DMS153 treated with DMSO at 0.1 percent for 48 hours (cell line): ENCODE measurements around the gene MLST8.
"Not testable (repeated sequence)": the region's sequence is repeated elsewhere in the genome, so short reads cannot be mapped to it uniquely, and the experiment has no call there.

Experiments used
- DNase-seq: peaks from one replicate; lab custom pipeline; 2025; ENCODE audit not compliant: unreplicated experiment; lab: John Stamatoyannopoulos, UW

The MLST8 gene

DNA sequence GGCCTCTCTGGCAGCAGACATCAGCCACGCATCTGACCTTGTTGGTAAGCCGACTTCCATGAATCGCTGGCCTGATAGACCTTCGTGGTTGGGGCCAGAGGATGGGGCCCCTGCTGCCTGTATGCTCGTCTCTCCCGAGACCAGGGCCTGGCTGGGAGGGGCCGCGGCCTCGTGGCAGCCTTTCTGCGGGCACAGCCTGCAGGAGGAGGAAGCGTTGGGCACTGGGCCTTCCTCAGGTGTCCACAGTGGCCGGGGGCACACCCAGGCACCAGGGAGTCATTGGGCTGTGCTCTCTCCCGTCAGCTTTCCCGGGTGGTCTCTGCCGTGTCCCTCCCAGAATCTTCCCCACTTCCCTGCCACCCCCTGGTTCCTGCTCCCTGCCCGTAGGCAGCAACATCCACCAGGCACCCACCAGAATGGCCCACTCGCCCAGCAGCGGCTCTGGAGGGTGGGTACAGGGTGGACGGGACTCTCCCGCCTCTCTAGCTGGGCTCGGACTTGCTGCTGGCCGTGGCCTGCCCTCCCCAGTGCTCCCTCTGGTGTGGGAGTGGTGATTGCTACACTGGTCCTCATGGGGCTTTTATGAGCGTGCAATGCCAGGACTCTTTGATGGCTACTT, 24.5 kb downstream of the MLST8 start:
- DNase-seq, result no peak

DNA sequence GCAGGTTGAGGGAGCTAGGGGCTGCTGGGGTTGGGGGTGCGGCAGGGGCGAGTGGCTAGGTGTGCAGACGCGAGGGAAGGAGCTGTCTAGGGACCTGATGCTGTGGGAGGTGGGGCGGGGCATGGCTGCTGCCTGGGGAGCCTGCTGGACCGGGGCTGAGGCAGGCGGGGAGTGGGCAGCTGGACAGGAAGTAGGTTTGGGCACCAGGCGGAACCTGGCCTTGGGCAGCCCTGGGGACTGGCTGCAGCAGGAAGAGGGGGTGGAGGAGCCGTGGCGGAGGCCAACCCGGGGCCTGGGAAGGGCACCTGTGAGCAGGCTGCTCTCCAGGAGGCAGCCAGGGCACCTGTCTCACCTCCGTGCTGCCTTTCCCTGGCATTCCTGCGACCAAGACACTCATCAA, 25.1 kb downstream of the MLST8 start:
- DNase-seq, result no peak

DNA sequence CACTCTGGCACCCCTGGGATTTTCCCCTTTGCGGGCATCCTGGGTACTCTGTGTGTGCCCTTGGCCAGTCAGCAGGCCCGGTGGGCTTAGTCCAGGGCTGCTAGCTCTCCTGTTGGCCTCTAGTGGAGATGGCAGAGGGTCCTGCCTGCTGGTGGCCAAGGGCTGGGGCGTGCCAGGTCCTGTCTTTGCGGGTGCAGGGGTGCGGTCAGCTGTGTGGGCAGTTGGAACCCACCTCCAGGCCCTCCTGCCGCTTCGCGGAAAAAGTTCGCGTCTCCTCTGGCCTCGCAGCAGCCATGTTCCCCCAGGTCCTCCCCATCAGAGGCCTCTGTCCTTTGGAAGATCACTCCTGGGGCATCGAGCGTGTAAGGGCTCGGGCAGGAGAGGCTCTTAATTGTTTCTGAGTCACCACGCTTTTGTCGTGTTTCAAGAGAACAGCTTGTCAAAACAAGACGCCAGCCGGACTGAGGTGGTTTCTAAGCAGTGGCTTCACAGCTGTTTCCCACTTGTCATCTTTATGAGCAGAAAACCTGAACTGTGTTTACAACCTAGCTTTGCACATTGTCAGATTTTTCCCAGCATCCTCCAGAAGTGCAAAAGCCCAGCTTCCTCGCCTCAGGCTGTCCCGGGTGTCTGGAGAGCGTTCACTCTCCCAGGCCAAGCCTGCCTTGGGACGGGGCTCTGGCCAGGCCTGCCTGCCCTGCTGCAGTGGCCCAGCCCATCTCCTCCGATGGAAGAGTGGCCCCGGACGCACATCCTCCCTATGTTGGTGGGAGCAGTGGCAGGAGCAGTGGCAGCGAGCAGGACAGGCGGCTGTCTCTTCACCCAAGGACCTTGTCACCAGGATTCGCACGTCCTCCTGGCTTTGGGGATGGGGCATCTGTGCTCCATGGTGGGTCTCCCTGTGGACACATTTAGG, 26.0 kb downstream of the MLST8 start:
- DNase-seq, result peak; percentile 14

DNA sequence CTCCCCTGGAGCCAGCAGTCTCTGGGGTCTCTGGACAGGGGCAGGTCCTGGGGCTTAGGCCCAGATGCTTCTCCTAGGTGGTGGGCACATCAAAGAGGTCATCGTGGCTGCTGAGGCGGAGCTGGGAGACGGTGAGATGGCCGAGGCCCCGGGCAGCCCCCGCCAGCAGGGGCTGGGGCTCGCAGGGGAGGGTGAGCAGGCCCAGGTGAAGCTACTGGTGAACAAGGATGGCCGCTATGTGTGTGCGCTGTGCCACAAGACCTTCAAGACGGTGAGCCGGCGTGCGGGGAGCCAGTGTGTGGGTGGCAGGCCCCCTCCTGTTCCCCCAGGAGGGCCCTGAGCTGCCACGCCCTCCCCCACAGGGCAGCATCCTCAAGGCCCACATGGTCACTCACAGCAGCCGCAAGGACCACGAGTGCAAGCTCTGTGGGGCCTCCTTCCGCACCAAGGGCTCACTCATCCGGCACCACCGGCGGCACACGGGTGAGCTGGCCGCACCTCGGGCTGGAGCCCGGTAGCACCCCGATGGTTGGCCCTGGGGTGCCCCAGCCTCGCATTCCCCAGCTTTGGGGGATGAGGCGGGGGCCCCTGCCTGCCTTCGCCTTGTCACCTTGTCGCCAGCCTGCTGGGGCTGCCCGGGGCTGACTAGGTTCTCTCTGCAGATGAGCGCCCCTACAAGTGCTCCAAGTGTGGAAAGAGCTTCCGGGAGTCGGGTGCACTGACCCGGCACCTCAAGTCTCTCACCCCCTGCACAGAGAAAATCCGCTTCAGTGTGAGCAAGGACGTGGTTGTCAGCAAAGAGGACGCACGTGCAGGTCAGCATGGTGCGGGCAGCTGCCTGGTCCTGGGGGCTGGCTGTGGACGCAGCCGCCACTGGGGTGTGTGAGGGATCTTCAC, 27.1 kb downstream of the MLST8 start:
- DNase-seq, result no peak

DNA sequence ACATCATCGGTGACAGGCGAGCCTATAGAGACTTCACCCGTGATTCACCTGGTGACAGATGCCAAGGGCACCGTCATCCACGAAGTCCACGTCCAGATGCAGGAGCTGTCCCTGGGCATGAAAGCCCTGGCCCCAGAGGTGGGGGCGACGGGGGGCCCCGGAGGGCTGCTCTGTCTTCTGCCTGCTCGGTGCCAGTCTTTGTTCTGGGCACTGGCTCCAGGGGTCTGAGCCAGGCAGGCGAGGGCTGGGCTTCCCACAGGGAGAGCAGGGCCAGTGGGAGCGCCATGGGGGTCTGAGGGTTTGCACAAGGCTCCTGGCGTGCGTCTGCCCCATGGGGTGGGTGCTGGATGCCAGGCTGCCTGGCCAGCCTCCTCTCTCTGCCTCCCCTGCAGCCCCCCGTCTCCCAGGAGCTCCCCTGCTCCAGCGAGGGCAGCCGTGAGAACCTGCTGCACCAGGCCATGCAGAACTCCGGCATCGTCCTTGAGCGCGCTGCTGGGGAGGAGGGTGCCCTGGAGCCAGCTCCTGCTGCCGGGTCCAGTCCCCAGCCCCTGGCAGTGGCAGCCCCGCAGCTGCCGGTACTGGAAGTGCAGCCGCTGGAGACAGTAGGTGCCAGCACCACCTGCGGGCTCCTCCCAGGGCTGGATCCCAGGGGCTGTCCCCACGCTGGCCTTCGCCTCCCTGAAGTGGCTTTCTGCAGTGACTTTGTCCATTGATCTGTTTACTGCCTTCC, 28.0 kb downstream of the MLST8 start:
- no peak for DNase-seq

DNA sequence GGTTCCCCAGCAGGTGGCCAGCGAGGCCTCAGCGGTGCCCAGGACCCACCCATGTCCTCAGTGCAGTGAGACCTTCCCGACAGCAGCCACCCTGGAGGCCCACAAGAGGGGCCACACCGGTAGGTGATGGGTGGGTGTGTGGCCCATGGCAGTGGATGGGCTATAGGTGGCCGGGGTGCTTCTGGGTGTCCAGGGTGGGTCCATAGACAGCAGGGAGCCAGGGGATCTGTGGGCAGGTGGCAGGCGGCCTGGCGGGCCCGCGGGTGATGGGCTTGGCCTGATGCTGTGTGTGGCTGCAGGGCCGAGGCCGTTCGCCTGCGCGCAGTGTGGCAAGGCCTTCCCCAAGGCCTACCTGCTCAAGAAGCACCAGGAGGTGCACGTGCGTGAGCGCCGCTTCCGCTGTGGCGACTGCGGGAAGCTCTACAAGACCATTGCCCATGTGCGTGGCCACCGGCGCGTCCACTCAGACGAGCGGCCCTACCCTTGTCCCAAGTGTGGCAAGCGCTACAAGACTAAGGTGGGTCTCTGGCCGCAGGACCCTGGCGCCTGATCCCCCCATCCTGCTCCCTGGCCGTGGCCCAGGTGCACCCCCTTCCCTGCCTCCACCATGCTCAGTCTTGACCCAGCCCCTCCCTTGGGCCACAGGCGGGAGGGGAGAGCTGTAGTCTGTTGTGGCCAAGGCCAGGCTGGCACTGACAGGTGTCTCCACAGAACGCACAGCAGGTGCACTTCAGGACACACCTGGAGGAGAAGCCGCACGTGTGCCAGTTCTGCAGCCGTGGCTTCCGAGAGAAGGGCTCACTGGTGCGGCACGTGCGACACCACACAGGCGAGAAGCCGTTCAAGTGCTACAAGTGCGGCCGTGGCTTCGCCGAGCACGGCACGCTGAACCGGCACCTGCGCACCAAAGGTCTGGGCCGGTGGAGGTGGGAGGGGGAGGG, 28.9 kb downstream of the MLST8 start:
- DNase-seq, result no peak

DNA sequence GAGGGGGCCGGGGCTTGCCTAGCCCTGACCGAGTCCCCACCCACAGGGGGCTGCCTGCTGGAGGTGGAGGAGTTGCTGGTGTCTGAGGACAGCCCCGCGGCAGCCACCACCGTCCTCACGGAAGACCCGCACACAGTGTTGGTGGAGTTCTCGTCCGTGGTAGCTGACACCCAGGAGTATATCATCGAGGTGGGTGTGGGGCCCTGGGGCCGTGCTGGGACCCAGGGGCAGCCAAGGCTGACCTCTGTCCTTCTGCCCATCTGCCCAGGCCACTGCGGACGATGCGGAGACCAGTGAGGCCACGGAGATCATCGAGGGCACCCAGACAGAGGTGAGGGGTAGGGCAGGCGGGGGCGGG, 29.5 kb downstream of the MLST8 start:
- DNase-seq, result no peak

DNA sequence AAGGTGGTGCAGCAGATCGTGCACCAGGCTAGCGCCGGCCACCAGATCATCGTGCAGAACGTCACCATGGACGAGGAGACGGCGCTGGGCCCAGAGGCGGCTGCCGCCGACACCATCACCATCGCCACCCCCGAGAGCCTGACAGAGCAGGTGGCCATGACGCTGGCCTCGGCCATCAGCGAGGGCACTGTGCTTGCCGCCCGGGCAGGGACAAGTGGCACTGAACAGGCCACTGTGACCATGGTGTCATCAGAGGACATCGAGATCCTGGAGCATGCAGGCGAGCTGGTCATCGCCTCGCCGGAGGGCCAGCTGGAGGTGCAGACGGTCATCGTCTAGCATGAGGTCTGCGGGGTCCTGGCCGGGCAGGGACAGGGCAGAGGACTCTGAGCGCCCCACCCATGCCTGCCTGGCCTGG, 30.0 kb downstream of the MLST8 start:
- no peak for DNase-seq

DNA sequence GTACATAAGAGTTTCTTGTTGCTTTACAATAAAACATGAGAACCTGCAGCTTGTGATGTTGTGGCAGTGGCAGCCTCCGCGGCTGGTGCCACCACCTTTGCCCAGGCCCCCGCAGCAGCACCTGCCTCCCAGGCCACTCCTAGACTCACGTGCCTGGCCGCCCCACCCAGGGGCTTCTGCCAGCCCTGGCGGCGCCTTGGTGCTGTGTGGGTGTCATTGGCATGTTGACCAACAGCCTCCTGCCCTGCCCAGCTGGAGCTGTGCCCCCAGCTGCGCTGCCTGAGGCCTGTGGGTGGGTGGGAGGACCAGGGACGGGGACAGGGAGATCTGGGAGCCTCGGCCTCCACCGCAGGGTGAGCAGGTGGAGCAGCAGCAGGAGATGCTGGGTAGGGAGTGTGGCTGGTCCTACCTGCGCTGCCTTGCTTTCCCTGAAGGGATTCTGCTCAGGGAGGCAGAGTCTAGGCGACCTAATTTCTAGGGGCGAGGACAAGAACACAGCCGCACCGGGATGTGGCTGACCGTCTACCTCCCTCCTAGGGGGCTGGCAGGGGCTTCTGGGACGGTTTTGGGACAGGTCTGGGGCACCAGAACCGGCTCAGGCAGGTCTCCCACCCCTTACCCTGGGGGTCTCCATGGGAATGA, 30.6 kb downstream of the MLST8 start:
- no peak for DNase-seq

DNA sequence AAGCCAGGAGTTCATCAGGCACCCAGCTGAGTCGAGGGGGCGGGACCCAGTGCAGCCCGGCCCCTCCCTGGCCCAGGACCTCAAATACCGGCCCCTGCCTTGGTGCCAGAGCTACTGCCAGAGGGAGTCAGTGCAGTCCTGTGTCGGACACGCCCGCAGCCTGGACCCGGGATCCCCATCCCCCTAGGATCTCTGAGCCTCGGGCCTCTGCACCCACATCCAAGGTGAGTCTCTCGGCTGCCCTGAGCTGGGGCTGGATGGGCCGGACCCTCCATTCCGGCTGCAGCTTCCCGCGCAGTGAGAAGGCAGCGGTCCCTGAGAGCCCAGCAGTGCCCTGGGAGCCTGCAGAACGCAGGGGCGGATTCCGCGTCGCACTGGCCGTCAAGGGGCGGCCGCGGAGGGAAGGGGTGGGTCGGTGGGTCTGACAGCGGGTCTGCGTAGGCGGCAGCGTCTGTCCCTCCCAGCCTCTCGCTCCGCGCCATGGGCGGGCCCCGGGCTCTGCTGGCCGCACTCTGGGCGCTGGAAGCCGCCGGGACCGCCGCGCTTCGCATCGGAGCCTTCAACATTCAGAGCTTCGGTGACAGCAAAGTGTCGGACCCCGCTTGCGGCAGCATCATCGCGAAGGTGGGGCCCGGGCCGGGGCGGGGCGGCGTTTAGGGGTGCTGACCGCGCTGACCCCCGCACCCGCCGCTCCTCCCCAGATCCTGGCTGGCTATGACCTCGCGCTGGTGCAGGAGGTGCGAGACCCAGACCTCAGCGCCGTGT, 31.3 kb downstream of the MLST8 start, which contains the start of gene DNASE1L2:
Gene DNASE1L2, plus strand, starts transcription at position 108 of the 765 bp plus-strand sequence. Its CDS starts 373 bp downstream, at position 481.
- DNase-seq, result no peak

DNA sequence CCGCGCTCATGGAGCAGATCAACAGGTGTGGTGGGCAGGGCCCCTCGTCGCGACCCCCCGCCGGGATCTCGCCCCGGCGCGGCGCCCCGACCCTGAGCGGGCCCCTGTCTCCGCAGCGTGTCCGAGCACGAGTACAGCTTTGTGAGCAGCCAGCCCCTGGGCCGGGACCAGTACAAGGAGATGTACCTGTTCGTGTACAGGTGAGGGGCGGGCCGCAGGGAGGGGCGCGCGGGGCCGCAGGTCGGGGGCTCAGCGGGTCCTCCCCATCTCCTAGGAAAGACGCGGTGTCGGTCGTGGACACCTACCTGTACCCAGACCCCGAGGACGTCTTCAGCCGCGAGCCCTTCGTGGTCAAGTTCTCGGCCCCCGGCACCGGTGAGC, 31.8 kb downstream of the MLST8 start:
- no peak for DNase-seq

DNA sequence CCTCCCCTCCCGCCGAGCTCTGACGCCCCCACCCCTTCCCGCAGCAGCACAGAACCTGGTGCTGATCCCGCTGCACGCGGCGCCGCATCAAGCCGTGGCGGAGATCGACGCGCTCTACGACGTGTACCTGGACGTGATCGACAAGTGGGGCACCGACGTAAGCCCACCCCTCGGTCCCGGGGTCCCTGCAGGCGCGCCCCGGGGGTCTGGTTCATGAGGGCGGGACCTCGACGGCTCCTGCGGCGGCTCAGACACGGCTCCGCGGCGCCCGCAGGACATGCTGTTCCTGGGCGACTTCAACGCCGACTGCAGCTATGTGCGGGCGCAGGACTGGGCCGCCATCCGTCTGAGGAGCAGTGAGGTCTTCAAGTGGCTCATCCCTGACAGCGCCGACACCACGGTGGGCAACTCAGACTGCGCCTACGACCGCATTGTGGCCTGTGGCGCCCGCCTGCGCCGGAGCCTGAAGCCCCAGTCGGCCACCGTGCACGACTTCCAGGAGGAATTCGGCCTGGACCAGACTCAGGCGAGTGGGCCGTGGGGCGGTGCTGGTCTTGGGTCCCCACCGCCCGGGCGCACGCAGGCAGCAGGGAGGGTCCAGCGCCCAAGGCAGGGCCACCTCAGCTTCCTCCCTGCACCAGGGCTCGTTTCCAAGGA, 32.4 kb downstream of the MLST8 start:
- DNase-seq, result no peak

DNA sequence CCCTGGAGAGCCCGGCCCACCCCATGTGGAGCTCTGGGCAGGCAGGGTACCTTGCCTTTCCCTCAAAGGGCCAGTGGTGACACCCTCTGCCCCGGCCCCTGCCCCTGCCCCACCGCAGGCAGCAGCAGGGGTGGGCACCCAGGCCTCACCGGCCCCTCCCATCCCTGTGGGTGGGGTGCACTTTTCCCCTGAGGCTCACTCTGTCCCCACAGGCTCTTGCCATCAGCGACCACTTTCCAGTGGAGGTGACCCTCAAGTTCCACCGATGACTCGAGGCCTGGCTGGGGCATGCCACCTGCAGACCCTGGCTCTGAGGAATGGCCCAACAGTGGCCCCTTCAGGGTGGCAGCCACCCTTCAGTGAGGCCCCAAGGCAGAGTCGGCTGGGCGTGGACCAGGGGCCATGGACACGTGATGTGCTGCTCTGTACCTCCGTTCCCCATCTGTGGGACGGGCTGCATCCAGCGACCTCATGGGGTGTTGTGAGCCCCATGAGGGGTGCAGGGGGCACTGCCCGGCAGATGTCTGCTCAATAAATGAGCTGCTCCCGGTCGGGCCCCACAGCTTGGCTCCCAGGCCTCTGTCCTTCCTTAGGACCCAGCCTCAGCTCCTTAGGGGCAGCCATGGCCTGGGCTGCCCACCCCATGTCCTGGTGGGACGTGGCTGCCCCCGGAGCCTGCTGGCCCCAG, 33.0 kb downstream of the MLST8 start:
- no peak for DNase-seq

DNA sequence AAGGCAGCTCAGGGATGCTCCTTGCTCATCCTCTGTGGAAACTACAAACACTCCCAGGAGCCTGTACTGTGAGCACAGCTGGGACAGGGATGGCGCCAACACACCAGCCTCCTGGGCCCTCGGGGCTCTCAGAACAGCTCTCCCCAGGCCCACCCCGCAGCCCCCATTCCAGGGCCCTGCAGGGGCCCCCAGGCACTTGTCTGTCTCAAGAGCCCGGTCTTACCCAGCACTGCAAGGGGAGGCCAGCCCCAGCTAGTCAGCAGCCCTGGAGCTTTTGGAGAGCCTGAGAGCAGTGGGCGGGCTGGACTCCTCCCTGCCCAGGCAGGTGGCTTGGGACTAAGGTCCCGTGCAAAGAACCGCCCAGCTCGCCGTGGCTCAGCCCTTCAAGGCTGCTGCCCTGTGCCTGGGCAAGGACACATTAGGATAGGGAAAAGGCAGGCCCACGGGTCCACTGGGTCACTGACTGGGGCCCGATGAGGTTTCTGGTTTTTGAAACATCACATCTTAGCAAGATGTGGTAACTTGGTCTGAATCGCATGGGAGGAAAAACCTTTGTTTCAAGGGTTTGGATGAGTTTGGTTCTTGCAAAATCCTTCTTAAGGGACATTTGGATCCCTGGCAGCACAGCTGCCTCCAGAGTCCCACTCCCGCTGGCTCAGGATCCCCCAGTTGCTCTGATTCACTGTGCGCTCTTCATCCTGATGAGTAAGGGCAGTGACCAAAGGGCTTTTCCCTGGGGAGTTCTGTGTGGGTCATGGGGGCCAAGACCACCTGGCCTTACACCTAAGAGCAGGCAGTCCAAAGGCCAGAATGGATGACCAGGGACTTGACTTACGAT, 33.8 kb downstream of the MLST8 start:
- no peak for DNase-seq

DNA sequence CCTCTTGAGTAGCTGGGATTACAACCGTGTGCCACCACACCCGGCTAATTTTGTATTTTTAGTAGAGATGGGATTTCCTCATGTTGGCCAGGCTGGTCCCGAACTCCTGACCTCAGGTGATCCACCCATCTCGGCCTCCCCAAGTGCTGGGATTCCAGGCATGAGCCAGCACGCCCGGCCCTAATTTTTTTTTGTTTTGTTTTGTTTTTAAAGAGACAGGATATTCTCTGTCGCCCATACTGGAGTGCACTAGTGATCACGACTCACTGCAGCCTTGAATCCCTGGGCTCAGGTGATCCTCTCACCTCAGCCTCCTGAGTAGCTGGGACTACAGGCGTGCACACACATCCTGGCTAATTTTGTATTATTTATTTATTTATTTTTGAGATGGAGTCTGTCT, 35.1 kb downstream of the MLST8 start:
- not testable (repeated sequence) for DNase-seq

DNA sequence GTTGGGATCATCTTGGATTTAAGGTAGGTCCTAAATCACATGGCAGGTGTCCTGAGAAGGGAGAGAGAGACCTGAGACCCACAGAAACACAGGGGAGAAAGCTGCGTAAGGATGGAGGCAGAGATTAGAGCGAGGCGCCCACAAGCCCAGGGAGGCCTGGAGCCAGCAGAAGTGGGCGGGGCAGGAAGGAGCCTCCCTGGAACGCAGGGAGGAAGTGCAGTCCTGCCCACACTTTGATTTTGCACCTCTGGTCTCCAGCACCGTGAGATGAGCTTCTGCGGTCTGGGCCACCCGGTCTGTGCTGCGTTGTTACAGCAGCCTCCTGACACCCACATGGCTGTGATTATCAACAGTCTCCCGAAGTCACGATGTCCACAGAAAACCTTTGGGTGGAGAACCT, 37.3 kb downstream of the MLST8 start:
- DNase-seq, result no peak
